Activated naive CD4-positive, alpha-beta T cell treated with anti-CD3 and anti-CD28 coated beads, Interleukin-2, amount 50 U/mL, for 72 hours (primary cell): Measurements from ENCODE around the gene ZNF835. TPM values are rescaled to one million over a fixed set of nuclear protein-coding genes. Genes with fewer than 3 reads are reported as not detected.

Experiments
- ATAC-seq, 2 donors: fragments of 150-1000 bp; cut with Tn5 transposase; 2 replicates each; pipeline ENCODE4 v1.10.0; 2021; ENCODE audit warnings: mild to moderate bottlenecking in 2 of 2, moderate library complexity in 2 of 2
- DNase-seq, 2 donors: peaks; one replicate each; pipeline ENCODE4 v3.0.0; 2021 to 2022; ENCODE audit warnings: low spot score in 2 of 2
- H3K27ac Mint-ChIP-seq, 2 donors: one replicate each; pipeline ENCODE4 v1.8.0; 2022; ENCODE audit warnings: mild to moderate bottlenecking in 2 of 2, mixed read lengths in 2 of 2
- H3K36me3 Mint-ChIP-seq, 2 donors: one replicate each; pipeline ENCODE4 v1.8.0; 2022; ENCODE audit warnings: mixed read lengths in 2 of 2
- H3K9me3 Mint-ChIP-seq, 2 donors: one replicate each; pipeline ENCODE4 v1.8.0; 2022; ENCODE audit warnings: mixed read lengths in 2 of 2
- total RNA-seq, 2 donors: library from RNA; stranded (reverse); gene quantifications; one replicate each; pipeline ENCODE4 v1.2.3, GENCODE V29; 2022

The ZNF835 gene
- total RNA-seq, 2 donors from 2014 or later, result 1.7 to 2.2 TPM

DNA sequence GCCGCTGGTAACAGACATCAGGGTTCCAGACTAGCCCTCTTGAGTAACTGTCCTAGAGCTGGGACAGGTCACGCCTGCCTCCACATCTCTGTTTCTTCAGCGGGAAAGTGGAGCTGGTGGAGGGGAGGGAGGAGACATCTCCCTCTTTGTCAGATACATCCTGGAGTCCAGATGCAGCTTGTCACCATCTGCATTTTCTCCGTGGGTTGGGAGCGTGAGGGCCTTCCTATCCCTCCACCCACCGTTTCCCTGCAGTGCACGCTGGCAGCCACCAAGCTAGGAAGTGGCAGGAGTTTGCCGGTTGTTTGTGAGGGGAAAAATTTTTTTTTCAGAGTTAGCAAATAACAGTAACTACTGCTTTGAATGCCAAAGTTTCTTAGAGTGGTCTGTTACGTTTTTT, 48.6 kb downstream of the ZNF835 start:
- Mint-ChIP-seq H3K36me3 (peaks cover 77 to 82% of the 10 kb centered on the region in 2 donors), H3K9me3 (peaks cover 25 to 47% of the 10 kb centered on the region in 2 donors), H3K27ac (no peak overlapping the region)
- DNase-seq, result no peak
- no peak for ATAC-seq

- peaks cover 77 to 82% of the 10 kb centered on the region in 2 donors for H3K36me3 Mint-ChIP-seq
- H3K9me3 Mint-ChIP-seq, result peaks cover 26 to 47% of the 10 kb centered on the region in 2 donors
- ATAC-seq (no peak), DNase-seq (no peak)
- H3K27ac Mint-ChIP-seq, result no peak overlapping the region
These were observed 49.2 kb downstream of the ZNF835 start for GRCh38 chr19:56622374-56622773.

- ATAC-seq (no peak), DNase-seq (no peak)
- H3K36me3 Mint-ChIP-seq, result peaks cover 88 to 91% of the 10 kb centered on the region in 2 donors
- H3K27ac Mint-ChIP-seq, result no peak overlapping the region
- H3K9me3 Mint-ChIP-seq, result peaks cover 46 to 62% of the 10 kb centered on the region in 2 donors
These were observed 52.4 kb downstream of the ZNF835 start for GRCh38 chr19:56619121-56619520.

DNA sequence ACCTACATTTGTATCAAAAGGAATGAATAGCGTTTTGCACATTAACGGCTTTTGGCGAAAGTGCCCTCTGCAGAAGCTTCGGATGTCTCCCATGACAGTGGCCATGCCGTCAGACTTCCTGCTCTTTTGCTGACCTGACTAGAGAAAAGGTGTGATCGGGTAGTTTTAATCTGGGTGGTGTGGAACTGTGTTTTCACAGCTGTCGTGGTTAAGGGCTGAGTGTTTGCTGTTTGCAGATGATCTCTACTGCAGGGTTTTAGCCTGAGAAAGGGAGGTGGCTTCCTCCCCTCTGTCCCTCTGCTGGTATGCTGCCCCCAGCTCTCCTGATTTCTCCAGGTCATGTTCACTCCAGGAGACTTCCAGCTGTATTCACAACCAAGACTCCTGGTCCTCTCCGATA, 54.0 kb downstream of the ZNF835 start:
- DNase-seq (no peak), ATAC-seq (no peak)
- H3K36me3 Mint-ChIP-seq, result peaks cover 90 to 92% of the 10 kb centered on the region in 2 donors
- H3K27ac Mint-ChIP-seq, result no peak overlapping the region
- H3K9me3 Mint-ChIP-seq, result peaks cover 60 to 69% of the 10 kb centered on the region in 2 donors

GRCh38 chr19:56613639-56614038, 57.9 kb downstream of the ZNF835 start:
- H3K9me3 Mint-ChIP-seq, result peaks cover 74 to 77% of the 10 kb centered on the region in 2 donors
- ATAC-seq (no peak), DNase-seq (no peak)
- H3K36me3 Mint-ChIP-seq, result peaks cover 96% of the 10 kb centered on the region in 2 donors
- H3K27ac Mint-ChIP-seq, result no peak overlapping the region

GRCh38 chr19:56612737-56613136, 58.8 kb downstream of the ZNF835 start:
- Mint-ChIP-seq H3K9me3 (peaks cover 76 to 79% of the 10 kb centered on the region in 2 donors), H3K27ac (no peak overlapping the region), H3K36me3 (peaks cover 96% of the 10 kb centered on the region in 2 donors)
- DNase-seq (no peak), ATAC-seq (no peak)

Other genes with a start within 250 kb of the ZNF835 start
- gene ZNF667, start 194.4 kb downstream of the ZNF835 start, total RNA-seq, result 1 to 10 TPM; 1.3 to 2.7 TPM
- 1 to 10 TPM in 1 of 2 donors, under 1 TPM in 1; 0.39 to 1.1 TPM for gene ZNF471, start 163.9 kb downstream of the ZNF835 start, total RNA-seq
- gene ZFP28, start 132.8 kb downstream of the ZNF835 start, total RNA-seq, result 1 to 10 TPM; 3.8 to 5.0 TPM
- gene ZNF470, start 104.3 kb downstream of the ZNF835 start, total RNA-seq, result 1 to 10 TPM; 4.4 to 6.3 TPM
- 1 to 10 TPM; 4.4 to 4.7 TPM for gene ZNF71, start 76.5 kb downstream of the ZNF835 start, total RNA-seq
- under 1 TPM; 0.30 to 0.31 TPM for gene SMIM17, start 28.6 kb downstream of the ZNF835 start, total RNA-seq
- gene PEG3, start 169.0 kb upstream of the ZNF835 start, total RNA-seq, result not detected
- gene ZIM2, start 169.0 kb upstream of the ZNF835 start, total RNA-seq, result not detected